B cell (primary cell): ENCODE data around the gene ZNF22.

Experiments used
- CTCF ChIP-seq: fragments of 200-600 bp; IDR thresholded peaks from one replicate; pipeline ENCODE4 v1.8.0; 2022; ENCODE audit warnings: antibody characterized with exemption, mild to moderate bottlenecking
- EZH2 ChIP-seq: IDR thresholded peaks from 2 replicates; pipeline ENCODE4 v1.6.1; 2012; ENCODE audit warnings: borderline replicate concordance, low read depth, mild to moderate bottlenecking, moderate library complexity, low read length; ENCODE audit not compliant: insufficient read depth, poor library complexity, severe bottlenecking

DNA sequence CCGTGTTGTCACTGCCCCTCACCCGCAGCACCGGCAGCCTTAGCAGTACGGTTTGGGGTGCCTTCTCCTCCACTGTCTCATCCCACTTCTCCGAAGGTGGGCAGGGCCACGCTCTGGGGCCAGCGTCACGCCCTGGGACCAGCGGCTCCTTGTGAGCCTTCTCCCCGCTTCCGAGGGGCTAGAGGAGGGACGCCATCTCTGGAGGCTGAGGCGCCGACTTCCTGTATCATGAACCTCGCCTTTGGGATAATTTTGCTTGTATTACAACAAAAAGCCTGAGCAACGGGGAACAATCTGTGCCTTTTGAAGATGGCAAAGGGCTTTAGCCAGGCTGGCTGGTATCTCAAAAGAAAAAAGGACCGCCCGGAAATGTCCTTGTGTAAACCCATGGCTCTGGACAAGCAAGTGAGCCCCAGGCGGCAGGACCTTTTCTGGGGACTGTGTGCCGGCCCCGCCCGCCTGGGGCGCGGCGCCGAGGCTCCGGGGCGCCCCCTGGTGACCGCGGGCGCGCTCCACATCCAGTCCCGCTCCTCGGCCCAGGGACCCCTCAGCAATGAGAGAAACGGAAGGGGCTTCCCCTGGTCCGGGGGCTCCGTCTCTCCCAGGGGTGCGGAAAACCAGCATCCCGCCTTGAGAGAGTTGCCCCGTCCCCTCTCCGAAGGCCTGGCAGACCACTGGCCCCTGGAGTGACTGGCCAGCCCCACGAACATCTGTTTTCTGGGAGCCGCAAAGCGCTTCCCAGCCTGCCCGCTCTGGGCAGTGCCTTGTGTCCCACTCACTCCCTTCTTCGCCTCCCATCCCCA is 25.9 kb upstream of the ZNF22 start:
- TF ChIP-seq CTCF (peak; percentile 97), EZH2 (no peak)
